ENCODE measurements around the gene LCP1. TPM values are rescaled to one million over a fixed set of nuclear protein-coding genes. Genes with fewer than 3 reads are reported as not detected.

LCP1 gene
- total RNA-seq, 1 experiment from 2014 or later = 54.6 TPM

DNA sequence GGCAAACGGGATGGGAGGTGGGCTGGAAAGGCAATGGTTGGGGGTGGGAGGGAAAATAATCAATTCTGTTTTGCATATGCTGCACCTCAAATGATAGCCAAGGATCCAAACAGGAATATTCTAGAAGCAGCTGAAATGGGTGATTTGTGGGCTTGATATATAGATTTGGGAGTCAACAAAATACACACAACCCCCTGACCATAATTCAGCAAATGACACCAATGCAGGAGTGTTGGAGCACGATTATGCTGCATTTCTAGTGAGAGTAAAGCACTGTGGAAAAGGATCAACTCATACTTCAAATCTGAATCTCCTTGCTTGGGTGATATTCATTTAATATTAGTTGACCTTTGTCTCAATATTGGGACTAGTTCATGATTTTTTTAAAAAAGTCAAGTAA, 36.0 kb downstream of the LCP1 start:
- H3K9me3 Mint-ChIP-seq (ENCODE audit: low read depth, unreplicated experiment) = no peaks in the 10 kb centered on the region
- intact Hi-C loops (cut with micrococcal nuclease; ENCODE audit: unreplicated experiment) = no loop called here
- CTCF ChIA-PET = no interaction called here

DNA sequence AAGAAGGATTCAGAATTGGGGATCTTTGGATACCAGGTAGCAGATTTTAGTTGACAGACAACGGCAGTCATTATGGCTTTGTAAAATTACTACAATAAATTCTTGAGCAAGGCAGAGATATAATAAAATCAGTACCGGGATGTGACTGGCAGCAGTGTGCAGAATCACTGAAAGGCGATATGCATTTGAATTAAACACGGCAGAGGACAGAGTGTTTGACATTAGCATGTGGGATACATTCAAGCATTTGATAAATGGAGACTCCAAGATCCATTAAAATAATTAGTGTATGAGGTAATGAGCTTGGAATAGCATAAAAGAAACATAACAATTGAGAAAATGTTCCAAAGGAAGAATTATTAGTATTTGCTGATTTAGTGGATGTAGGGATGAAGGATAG, 36.8 kb downstream of the LCP1 start:
- no TSS peak for BruUV-seq (replicated peaks)
- no peak for TF ChIP-seq CTCF (IDR thresholded peaks at IDR 0.05; ENCODE audit: unreplicated experiment)
- H3K27me3 Mint-ChIP-seq (ENCODE audit: unreplicated experiment) = no peaks in the 10 kb centered on the region
- H3K36me3 Mint-ChIP-seq (ENCODE audit: insufficient read depth, unreplicated experiment) = peaks cover 12% of the 10 kb centered on the region
- no peak for DNase-seq
- CTCF ChIA-PET = no interaction called here
- H3K27ac Mint-ChIP-seq (ENCODE audit: unreplicated experiment) = no peak overlapping the region
- intact Hi-C loops (cut with micrococcal nuclease; ENCODE audit: unreplicated experiment) = no loop called here
- no peaks in the 10 kb centered on the region for H3K4me1 Mint-ChIP-seq (ENCODE audit: low read depth, unreplicated experiment)
- no peak overlapping the region for H3K4me3 Mint-ChIP-seq (ENCODE audit: low read depth, unreplicated experiment)
- H3K9me3 Mint-ChIP-seq (ENCODE audit: low read depth, unreplicated experiment) = no peaks in the 10 kb centered on the region

More for the DNA sequence above, 36.0 kb downstream of the LCP1 start:
- no TSS peak for BruUV-seq (replicated peaks)
- DNase-seq = no peak
- no peak for TF ChIP-seq CTCF (IDR thresholded peaks at IDR 0.05; ENCODE audit: unreplicated experiment)
- H3K4me1 Mint-ChIP-seq (ENCODE audit: low read depth, unreplicated experiment) = no peaks in the 10 kb centered on the region
- H3K27me3 Mint-ChIP-seq (ENCODE audit: unreplicated experiment) = no peaks in the 10 kb centered on the region
- H3K36me3 Mint-ChIP-seq (ENCODE audit: insufficient read depth, unreplicated experiment) = peaks cover 12% of the 10 kb centered on the region
- H3K4me3 Mint-ChIP-seq (ENCODE audit: low read depth, unreplicated experiment) = no peak overlapping the region
- H3K27ac Mint-ChIP-seq (ENCODE audit: unreplicated experiment) = no peak overlapping the region

GRCh38 chr13:46143184-46143701, 38.7 kb downstream of the LCP1 start:
- no peaks in the 10 kb centered on the region for H3K4me1 Mint-ChIP-seq (ENCODE audit: low read depth, unreplicated experiment)
- no peak for TF ChIP-seq CTCF (IDR thresholded peaks at IDR 0.05; ENCODE audit: unreplicated experiment)
- peaks cover 12% of the 10 kb centered on the region for H3K36me3 Mint-ChIP-seq (ENCODE audit: insufficient read depth, unreplicated experiment)
- DNase-seq = no peak
- no TSS peak for BruUV-seq (replicated peaks)
- H3K27ac Mint-ChIP-seq (ENCODE audit: unreplicated experiment) = no peak overlapping the region
- H3K27me3 Mint-ChIP-seq (ENCODE audit: unreplicated experiment) = no peaks in the 10 kb centered on the region
- H3K9me3 Mint-ChIP-seq (ENCODE audit: low read depth, unreplicated experiment) = no peaks in the 10 kb centered on the region
- CTCF ChIA-PET = no interaction called here
- no peak overlapping the region for H3K4me3 Mint-ChIP-seq (ENCODE audit: low read depth, unreplicated experiment)
- intact Hi-C loops (cut with micrococcal nuclease; ENCODE audit: unreplicated experiment) = no loop called here

DNA sequence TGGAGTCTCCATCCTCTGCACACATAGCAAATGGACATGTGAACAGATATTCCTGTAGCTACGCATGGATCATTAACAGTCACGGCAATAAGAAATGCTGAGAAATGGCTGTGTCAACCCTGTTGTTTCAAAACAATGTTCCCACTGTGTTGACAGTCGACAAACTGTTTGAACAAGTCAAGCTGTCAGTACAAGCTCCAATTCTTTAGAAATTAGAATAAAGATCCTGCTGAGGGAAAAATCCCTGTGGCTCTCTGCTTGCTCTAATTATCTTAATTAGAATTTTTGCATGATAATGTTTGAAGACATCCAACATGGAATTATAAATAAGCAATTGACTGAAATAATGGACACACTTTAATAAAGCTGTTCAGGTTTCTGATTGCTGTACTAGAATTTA, 39.2 kb downstream of the LCP1 start:
- CTCF ChIA-PET = no interaction called here
- DNase-seq = no peak
- no peaks in the 10 kb centered on the region for H3K27me3 Mint-ChIP-seq (ENCODE audit: unreplicated experiment)
- no TSS peak for BruUV-seq (replicated peaks)
- TF ChIP-seq CTCF (IDR thresholded peaks at IDR 0.05; ENCODE audit: unreplicated experiment) = no peak
- no peaks in the 10 kb centered on the region for H3K9me3 Mint-ChIP-seq (ENCODE audit: low read depth, unreplicated experiment)
- H3K4me3 Mint-ChIP-seq (ENCODE audit: low read depth, unreplicated experiment) = no peak overlapping the region
- intact Hi-C loops (cut with micrococcal nuclease; ENCODE audit: unreplicated experiment) = no loop called here
- H3K27ac Mint-ChIP-seq (ENCODE audit: unreplicated experiment) = no peak overlapping the region
- H3K36me3 Mint-ChIP-seq (ENCODE audit: insufficient read depth, unreplicated experiment) = peaks cover 12% of the 10 kb centered on the region
- no peaks in the 10 kb centered on the region for H3K4me1 Mint-ChIP-seq (ENCODE audit: low read depth, unreplicated experiment)
